Keratinocyte (primary cell): ENCODE results near the gene CHD3. TPM values are rescaled to one million over a fixed set of nuclear protein-coding genes. Genes with fewer than 3 reads are reported as not detected.

ENCODE experiments used
- DNase-seq: peaks from one replicate; pipeline ENCODE4 v3.0.0-alpha.2; 2011; ENCODE audit warnings: low read depth, missing footprints, low spot score
- FAIRE-seq: peaks from 2 replicates; lab custom pipeline; 2011; peaks lifted over from hg19 to GRCh38; lab: Jason Lieb, UNC
- H2AFZ ChIP-seq: 2 replicates; pipeline ENCODE4 v1.6.0; 2012; ENCODE audit warnings: low read length, control low read depth, inconsistent platforms; ENCODE audit not compliant: control insufficient read depth
- H3K27ac ChIP-seq: 2 replicates; pipeline ENCODE4 v1.5.1; 2011; ENCODE audit warnings: low read length; ENCODE audit not compliant: control insufficient read depth, insufficient read depth
- H3K27me3 ChIP-seq: 3 replicates; pipeline ENCODE4 v1.6.0; 2011; ENCODE audit warnings: low read length; ENCODE audit not compliant: control insufficient read depth, insufficient read depth; ENCODE audit errors: extremely low read depth
- H3K36me3 ChIP-seq, 2 experiments: 2 replicates in 1 of 2; 3 replicates in 1 of 2; pipeline ENCODE4 v1.5.1; 2011; ENCODE audit warnings: low read length in 2 of 2, mild to moderate bottlenecking in 1 of 2; ENCODE audit not compliant: control insufficient read depth in 2 of 2, insufficient read depth in 2 of 2; ENCODE audit errors: extremely low read depth in 1 of 2
- H3K4me1 ChIP-seq: 3 replicates; pipeline ENCODE4 v1.5.1; 2011; ENCODE audit warnings: low read length; ENCODE audit not compliant: control insufficient read depth, insufficient read depth; ENCODE audit errors: extremely low read depth
- H3K4me2 ChIP-seq: 3 replicates; pipeline ENCODE4 v1.6.0; 2011; ENCODE audit warnings: low read depth, low read length; ENCODE audit not compliant: control insufficient read depth, insufficient read depth; ENCODE audit errors: extremely low read depth
- H3K4me3 ChIP-seq, 3 experiments: fragments of 200-600 bp in 1 of 3; sonication (generic) in 1 of 3; 2 replicates in 2 of 3; 3 replicates in 1 of 3; pipeline ENCODE4 v1.5.1; 2011 to 2016; ENCODE audit warnings: low read length in 3 of 3, mild to moderate bottlenecking in 3 of 3, control low read depth in 2 of 3, inconsistent platforms in 1 of 3, low read depth in 1 of 3, mixed read lengths in 1 of 3, mixed run types in 1 of 3, moderate library complexity in 1 of 3; ENCODE audit not compliant: control insufficient read depth in 2 of 3, insufficient read depth in 2 of 3; ENCODE audit errors: extremely low read depth in 1 of 3
- H3K79me2 ChIP-seq: 2 replicates; pipeline ENCODE4 v1.6.0; 2012; ENCODE audit warnings: low read length; ENCODE audit not compliant: control insufficient read depth, insufficient read depth
- H3K9ac ChIP-seq: 3 replicates; pipeline ENCODE4 v1.6.0; 2011; ENCODE audit warnings: low read length; ENCODE audit not compliant: control insufficient read depth, insufficient read depth; ENCODE audit errors: extremely low read depth
- H3K9me1 ChIP-seq: 3 replicates; pipeline ENCODE4 v1.6.0; 2011; ENCODE audit warnings: low read length; ENCODE audit not compliant: control insufficient read depth, insufficient read depth; ENCODE audit errors: extremely low read depth
- H3K9me3 ChIP-seq: 2 replicates; pipeline ENCODE4 v1.5.1; 2012; ENCODE audit warnings: low read depth, low read length; ENCODE audit not compliant: control insufficient read depth
- H4K20me1 ChIP-seq: 3 replicates; pipeline ENCODE4 v1.6.0; 2011; ENCODE audit warnings: low read length; ENCODE audit not compliant: control insufficient read depth, insufficient read depth; ENCODE audit errors: extremely low read depth
- EZH2 ChIP-seq: IDR thresholded peaks from one replicate; pipeline ENCODE4 v1.6.1; 2012; ENCODE audit warnings: inconsistent platforms, mild to moderate bottlenecking, low read length, moderate library complexity
- dilution Hi-C: fragments of 300-500 bp; cut with MboI; formaldehyde crosslinking; loops from one replicate; pipeline ENCODE4 v1.7.0; 2020; ENCODE audit warnings: low sequenced_read_pairs; ENCODE audit not compliant: extremely low pct_ligation_motif_present
- polyA plus RNA-seq, 5 experiments: library from polyadenylated mRNA; depleted of rRNA in 3 of 5; stranded (reverse) in 3 of 5; stranded (forward) in 1 of 5; unstranded in 1 of 5; fragments of >200 nt; gene quantifications; 1 replicate in 1 of 5; 2 replicates in 3 of 5; 3 replicates in 1 of 5; pipeline versions ENCODE4 v1.2.1 to v1.2.3, GENCODE V29; 2011 to 2012; ENCODE audit warnings: missing spikeins in 2 of 5, low read depth in 1 of 5, low replicate concordance in 1 of 5
- TF ChIP-seq, protein P1 (sequence below), 3 experiments: IDR thresholded peaks in 1 of 3; conservative IDR thresholded peaks in 1 of 3; optimal IDR thresholded peaks in 1 of 3; 2 replicates in 2 of 3; 3 replicates in 1 of 3; pipeline versions ENCODE3 to v1.5.1; 2011; ENCODE audit warnings: low read length in 3 of 3, mild to moderate bottlenecking in 3 of 3, moderate library complexity in 2 of 3, control low read depth in 1 of 3, inconsistent platforms in 1 of 3; ENCODE audit not compliant: insufficient read depth in 2 of 3; ENCODE audit errors: extremely low read depth in 1 of 3

Gene CHD3
- polyA plus RNA-seq, 1 donor (not counting 4 experiments of a cell fraction or from before 2014, with no cell fraction given) = 30.1 TPM

DNA sequence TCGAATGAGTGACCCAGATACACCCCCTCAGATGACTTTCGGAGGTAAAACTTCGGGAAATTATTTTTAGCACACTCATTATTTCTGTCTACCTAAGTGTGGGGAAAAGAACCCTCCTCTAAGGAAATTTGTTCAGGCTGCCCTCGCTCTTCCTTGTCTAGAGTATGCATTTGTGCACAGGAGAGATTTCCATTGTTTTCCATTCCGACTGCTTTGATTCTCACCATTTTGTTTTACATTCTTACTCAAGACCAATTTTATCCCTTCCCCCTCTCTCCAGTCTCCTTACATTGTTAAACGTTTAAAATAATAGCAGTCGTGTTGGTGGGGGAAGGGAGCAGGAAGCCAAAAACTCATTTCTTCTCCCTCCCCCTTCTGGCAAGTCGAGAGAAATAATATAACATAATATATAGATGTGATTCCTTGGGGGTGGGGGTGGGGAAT is 1.5 kb upstream of the CHD3 start:
- Histone ChIP-seq H3K4me3 (peak overlapping the region; percentile 61 to 86 (median 76)), H3K4me1 (peaks cover 43% of the 10 kb centered on the region), H3K27ac (peak overlapping the region; percentile 89), H3K36me3 (peaks cover 11 to 23% of the 10 kb centered on the region in 2 experiments), H3K9ac (peak overlapping the region; percentile 86), H4K20me1 (no peaks in the 10 kb centered on the region), H3K79me2 (peaks cover 18% of the 10 kb centered on the region), H3K27me3 (no peaks in the 10 kb centered on the region), H3K4me2 (peak overlapping the region; percentile 88), H2AFZ (peak overlapping the region; percentile 17), H3K9me3 (no peaks in the 10 kb centered on the region), H3K9me1 (no peaks in the 10 kb centered on the region)
- FAIRE-seq (no peak), DNase-seq (peak; percentile 93)
- dilution Hi-C loops = no loop called here
- no peak for TF ChIP-seq EZH2
- TF ChIP-seq, protein P1, sequence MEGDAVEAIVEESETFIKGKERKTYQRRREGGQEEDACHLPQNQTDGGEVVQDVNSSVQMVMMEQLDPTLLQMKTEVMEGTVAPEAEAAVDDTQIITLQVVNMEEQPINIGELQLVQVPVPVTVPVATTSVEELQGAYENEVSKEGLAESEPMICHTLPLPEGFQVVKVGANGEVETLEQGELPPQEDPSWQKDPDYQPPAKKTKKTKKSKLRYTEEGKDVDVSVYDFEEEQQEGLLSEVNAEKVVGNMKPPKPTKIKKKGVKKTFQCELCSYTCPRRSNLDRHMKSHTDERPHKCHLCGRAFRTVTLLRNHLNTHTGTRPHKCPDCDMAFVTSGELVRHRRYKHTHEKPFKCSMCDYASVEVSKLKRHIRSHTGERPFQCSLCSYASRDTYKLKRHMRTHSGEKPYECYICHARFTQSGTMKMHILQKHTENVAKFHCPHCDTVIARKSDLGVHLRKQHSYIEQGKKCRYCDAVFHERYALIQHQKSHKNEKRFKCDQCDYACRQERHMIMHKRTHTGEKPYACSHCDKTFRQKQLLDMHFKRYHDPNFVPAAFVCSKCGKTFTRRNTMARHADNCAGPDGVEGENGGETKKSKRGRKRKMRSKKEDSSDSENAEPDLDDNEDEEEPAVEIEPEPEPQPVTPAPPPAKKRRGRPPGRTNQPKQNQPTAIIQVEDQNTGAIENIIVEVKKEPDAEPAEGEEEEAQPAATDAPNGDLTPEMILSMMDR (optimal IDR thresholded peaks at IDR 0.05 in 1 of 3, IDR thresholded peaks at IDR 0.05 in 1 of 3, conservative IDR thresholded peaks at IDR 0.05 in 1 of 3; ENCODE audit: extremely low read depth in 1 of 3, insufficient read depth in 2 of 3, low read length in 3 of 3) = no peak

DNA sequence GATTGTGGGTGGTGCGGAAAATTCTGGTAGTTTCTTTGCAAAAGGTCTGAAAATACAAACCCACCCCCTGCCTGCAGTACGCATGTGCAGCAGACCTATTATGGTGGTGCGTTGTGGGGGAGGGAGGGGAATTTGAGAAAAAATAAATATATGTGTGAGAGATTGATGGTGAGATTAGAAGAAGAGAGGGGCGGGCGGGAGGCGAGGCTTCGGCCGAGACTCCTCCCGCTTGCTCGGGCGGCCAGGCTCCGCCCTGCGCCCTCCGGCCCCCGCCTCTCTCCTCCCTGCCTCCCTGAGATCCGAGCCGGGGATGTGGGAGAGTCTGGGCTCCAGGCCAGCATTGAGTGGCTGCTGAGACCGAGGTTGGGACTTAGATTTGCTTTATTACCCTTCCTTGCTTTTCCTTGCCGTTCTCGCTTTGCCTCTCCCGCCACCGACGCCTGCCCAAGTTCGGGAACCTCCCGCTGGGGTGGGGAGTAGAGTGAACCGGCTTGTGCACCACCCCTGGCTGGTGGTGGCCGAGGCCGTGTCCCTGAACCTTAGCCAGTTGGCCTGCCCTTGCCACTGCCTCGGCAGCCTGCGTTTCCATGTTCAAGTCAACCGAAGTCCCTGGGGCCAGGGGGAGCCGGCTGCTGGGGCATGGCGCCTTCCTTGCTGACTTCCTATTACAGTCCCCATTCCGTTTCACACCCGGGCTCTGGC is 956 bp upstream of the CHD3 start:
- Histone ChIP-seq H3K9me3 (no peaks in the 10 kb centered on the region), H3K27ac (peak overlapping the region; percentile 89), H3K79me2 (peaks cover 18% of the 10 kb centered on the region), H4K20me1 (no peaks in the 10 kb centered on the region), H3K4me1 (peaks cover 40% of the 10 kb centered on the region), H3K9me1 (no peaks in the 10 kb centered on the region), H3K4me3 (peak overlapping the region; percentile 61 to 86 (median 76)), H2AFZ (peak overlapping the region; percentile 79), H3K36me3 (peaks cover 11 to 25% of the 10 kb centered on the region in 2 experiments), H3K9ac (peak overlapping the region; percentile 87), H3K4me2 (peak overlapping the region; percentile 88), H3K27me3 (no peaks in the 10 kb centered on the region)
- FAIRE-seq (peak; percentile 51), DNase-seq (no peak)
- TF ChIP-seq, protein P1 (optimal IDR thresholded peaks at IDR 0.05 in 1 of 3, IDR thresholded peaks at IDR 0.05 in 1 of 3, conservative IDR thresholded peaks at IDR 0.05 in 1 of 3; ENCODE audit: extremely low read depth in 1 of 3, insufficient read depth in 2 of 3, low read length in 3 of 3) = no peak
- TF ChIP-seq EZH2 = no peak
- dilution Hi-C loops = no loop called here
